DND-41 (cell line): ENCODE data around the gene ERICH2.

ENCODE experiments used
- ATAC-seq: fragments of 200-7000 bp; cut with Tn5 transposase; 3 replicates; pipeline ENCODE4 v1.9.1; 2021; ENCODE audit warnings: low read depth; ENCODE audit not compliant: insufficient read depth
- DNase-seq: peaks from one replicate; pipeline ENCODE4 v3.0.0-alpha.2; 2020
- H2AFZ ChIP-seq: 2 replicates; pipeline ENCODE4 v1.6.0; 2012; ENCODE audit warnings: low read depth, low read length
- H3K27ac ChIP-seq: 2 replicates; pipeline ENCODE4 v1.5.1; 2012; ENCODE audit warnings: low read length, inconsistent platforms
- H3K27me3 ChIP-seq: fragments of 200-600 bp; sonication (generic); 2 replicates; pipeline ENCODE4 v1.6.0; 2012; ENCODE audit warnings: low read length, mild to moderate bottlenecking, inconsistent platforms; ENCODE audit not compliant: insufficient read depth, poor library complexity
- H3K36me3 ChIP-seq: 2 replicates; pipeline ENCODE4 v1.5.1; 2012; ENCODE audit warnings: low read length, inconsistent platforms; ENCODE audit not compliant: insufficient read depth
- H3K4me1 ChIP-seq: 2 replicates; pipeline ENCODE4 v1.5.1; 2012; ENCODE audit warnings: mild to moderate bottlenecking, low read length; ENCODE audit not compliant: insufficient read depth
- H3K4me2 ChIP-seq: 2 replicates; pipeline ENCODE4 v1.6.0; 2012; ENCODE audit warnings: mild to moderate bottlenecking, moderate library complexity, low read length, inconsistent platforms; ENCODE audit not compliant: insufficient read depth
- H3K4me3 ChIP-seq, 2 experiments: fragments of 200-600 bp in 1 of 2; shearing (Covaris generic) in 1 of 2; 2 replicates each; pipeline ENCODE4 v1.5.1; 2012 to 2016; ENCODE audit warnings: inconsistent platforms in 2 of 2, low read length in 2 of 2, mild to moderate bottlenecking in 2 of 2, low read depth in 1 of 2, moderate library complexity in 1 of 2
- H3K79me2 ChIP-seq: 2 replicates; pipeline ENCODE4 v1.6.0; 2012; ENCODE audit warnings: low read length, inconsistent platforms; ENCODE audit not compliant: insufficient read depth
- H3K9ac ChIP-seq: 2 replicates; pipeline ENCODE4 v1.6.0; 2012; ENCODE audit warnings: low read depth, mild to moderate bottlenecking, inconsistent platforms, low read length, moderate library complexity
- H3K9me3 ChIP-seq: 2 replicates; pipeline ENCODE4 v1.5.1; 2012; ENCODE audit warnings: low read length, moderate library complexity, mild to moderate bottlenecking, inconsistent platforms; ENCODE audit not compliant: insufficient read depth, severe bottlenecking
- H4K20me1 ChIP-seq: 2 replicates; pipeline ENCODE4 v1.6.0; 2012; ENCODE audit warnings: low read length; ENCODE audit not compliant: insufficient read depth
- EZH2 ChIP-seq: IDR thresholded peaks from 3 replicates; pipeline ENCODE4 v1.6.1; 2012; ENCODE audit warnings: borderline replicate concordance, low read depth, mild to moderate bottlenecking, moderate library complexity, low read length, inconsistent platforms; ENCODE audit not compliant: severe bottlenecking
- TF ChIP-seq, protein P1 (sequence below): IDR thresholded peaks from 2 replicates; pipeline ENCODE4 v1.5.1; 2012; ENCODE audit warnings: borderline replicate concordance, low read length, moderate library complexity, mild to moderate bottlenecking; ENCODE audit not compliant: poor library complexity, severe bottlenecking; ENCODE audit errors: extremely low read depth

The ERICH2 gene

DNA sequence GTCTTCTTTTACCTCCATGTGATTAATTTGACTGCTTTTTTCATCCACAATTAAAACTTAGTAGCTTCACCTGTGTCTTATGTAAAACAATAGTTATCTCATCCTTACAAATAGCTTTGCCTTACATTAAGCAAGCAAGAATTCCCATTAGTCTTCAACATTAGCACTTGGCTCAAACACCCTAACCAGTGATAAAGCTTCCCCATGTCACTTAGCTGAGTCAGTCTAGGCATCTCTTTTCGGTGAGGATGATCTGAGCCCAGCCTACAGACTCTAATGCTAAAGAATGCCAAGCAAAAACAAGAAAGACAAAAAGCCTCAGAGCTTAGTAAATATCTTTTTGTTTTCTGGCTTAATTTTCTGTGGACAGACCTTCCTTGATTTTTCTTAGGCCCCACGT is 72.6 kb downstream of the ERICH2 start:
- Histone ChIP-seq H3K27me3 (peaks cover 12% of the 10 kb centered on the region), H3K4me1 (no peaks in the 10 kb centered on the region), H3K27ac (no peak overlapping the region), H3K9ac (no peak overlapping the region), H3K36me3 (no peaks in the 10 kb centered on the region), H4K20me1 (no peaks in the 10 kb centered on the region), H3K4me2 (no peak overlapping the region), H2AFZ (no peak overlapping the region), H3K4me3 (no peak overlapping the region), H3K79me2 (no peaks in the 10 kb centered on the region), H3K9me3 (no peaks in the 10 kb centered on the region)
- DNase-seq (no peak), ATAC-seq (no peak)
- TF ChIP-seq EZH2, result no peak
- TF ChIP-seq, protein P1, sequence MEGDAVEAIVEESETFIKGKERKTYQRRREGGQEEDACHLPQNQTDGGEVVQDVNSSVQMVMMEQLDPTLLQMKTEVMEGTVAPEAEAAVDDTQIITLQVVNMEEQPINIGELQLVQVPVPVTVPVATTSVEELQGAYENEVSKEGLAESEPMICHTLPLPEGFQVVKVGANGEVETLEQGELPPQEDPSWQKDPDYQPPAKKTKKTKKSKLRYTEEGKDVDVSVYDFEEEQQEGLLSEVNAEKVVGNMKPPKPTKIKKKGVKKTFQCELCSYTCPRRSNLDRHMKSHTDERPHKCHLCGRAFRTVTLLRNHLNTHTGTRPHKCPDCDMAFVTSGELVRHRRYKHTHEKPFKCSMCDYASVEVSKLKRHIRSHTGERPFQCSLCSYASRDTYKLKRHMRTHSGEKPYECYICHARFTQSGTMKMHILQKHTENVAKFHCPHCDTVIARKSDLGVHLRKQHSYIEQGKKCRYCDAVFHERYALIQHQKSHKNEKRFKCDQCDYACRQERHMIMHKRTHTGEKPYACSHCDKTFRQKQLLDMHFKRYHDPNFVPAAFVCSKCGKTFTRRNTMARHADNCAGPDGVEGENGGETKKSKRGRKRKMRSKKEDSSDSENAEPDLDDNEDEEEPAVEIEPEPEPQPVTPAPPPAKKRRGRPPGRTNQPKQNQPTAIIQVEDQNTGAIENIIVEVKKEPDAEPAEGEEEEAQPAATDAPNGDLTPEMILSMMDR, result no peak

DNA sequence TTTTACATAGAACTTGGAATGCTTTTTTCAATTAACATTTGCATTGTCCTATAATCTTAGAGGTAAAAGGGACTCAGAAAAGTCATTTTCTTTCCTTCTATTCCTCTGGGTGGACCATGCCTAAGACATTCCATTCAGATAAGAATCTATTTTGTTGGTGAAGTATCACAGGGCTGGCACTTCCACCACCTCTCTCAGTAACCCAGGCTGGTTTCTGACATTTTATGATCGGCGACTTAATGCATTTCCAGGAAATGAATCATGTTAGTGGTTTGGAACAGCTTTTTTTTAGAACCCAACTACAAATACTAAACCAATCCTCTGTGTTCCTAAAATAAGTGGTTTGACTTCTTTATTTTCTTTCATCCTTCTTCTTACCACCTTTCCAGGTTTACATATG is 73.5 kb downstream of the ERICH2 start:
- no peaks in the 10 kb centered on the region for H3K79me2 ChIP-seq
- DNase-seq, result no peak
- H3K4me2 ChIP-seq, result no peak overlapping the region
- peaks cover 5% of the 10 kb centered on the region for H3K27me3 ChIP-seq
- no peak overlapping the region for H3K4me3 ChIP-seq
- no peak overlapping the region for H3K9ac ChIP-seq
- TF ChIP-seq, protein P1, result no peak
- TF ChIP-seq EZH2, result no peak
- peak; percentile 47 for ATAC-seq
- H4K20me1 ChIP-seq, result no peaks in the 10 kb centered on the region
- no peak overlapping the region for H3K27ac ChIP-seq
- H2AFZ ChIP-seq, result no peak overlapping the region
- H3K4me1 ChIP-seq, result no peaks in the 10 kb centered on the region
- H3K9me3 ChIP-seq, result no peaks in the 10 kb centered on the region
- no peaks in the 10 kb centered on the region for H3K36me3 ChIP-seq

DNA sequence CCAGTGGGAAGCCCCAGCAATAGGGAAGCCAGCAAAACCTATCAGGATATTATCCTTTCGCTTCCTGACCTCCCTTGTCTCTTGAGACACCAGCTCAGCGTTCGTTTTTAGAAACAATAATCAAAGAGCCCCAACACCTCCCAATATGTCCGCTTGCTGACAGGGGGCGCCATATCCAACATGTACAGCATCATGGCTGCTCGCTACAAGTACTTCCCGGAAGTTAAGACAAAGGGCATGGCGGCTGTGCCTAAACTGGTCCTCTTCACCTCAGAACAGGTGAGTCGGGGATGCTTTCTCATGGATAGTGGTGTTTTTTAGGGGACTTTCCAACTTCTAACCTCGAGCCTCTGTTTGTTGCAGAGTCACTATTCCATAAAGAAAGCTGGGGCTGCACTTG is 75.2 kb downstream of the ERICH2 start:
- peaks cover 3% of the 10 kb centered on the region for H3K27me3 ChIP-seq
- ATAC-seq (no peak), DNase-seq (peak; percentile 18)
- no peak overlapping the region for H3K9ac ChIP-seq
- H3K4me2 ChIP-seq, result no peak overlapping the region
- no peak overlapping the region for H3K4me3 ChIP-seq
- H2AFZ ChIP-seq, result no peak overlapping the region
- TF ChIP-seq EZH2, result no peak
- TF ChIP-seq, protein P1, result peak; percentile 51
- H3K27ac ChIP-seq, result no peak overlapping the region
- no peaks in the 10 kb centered on the region for H4K20me1 ChIP-seq
- H3K36me3 ChIP-seq, result no peaks in the 10 kb centered on the region
- H3K4me1 ChIP-seq, result no peaks in the 10 kb centered on the region
- H3K9me3 ChIP-seq, result no peaks in the 10 kb centered on the region
- H3K79me2 ChIP-seq, result no peaks in the 10 kb centered on the region

DNA sequence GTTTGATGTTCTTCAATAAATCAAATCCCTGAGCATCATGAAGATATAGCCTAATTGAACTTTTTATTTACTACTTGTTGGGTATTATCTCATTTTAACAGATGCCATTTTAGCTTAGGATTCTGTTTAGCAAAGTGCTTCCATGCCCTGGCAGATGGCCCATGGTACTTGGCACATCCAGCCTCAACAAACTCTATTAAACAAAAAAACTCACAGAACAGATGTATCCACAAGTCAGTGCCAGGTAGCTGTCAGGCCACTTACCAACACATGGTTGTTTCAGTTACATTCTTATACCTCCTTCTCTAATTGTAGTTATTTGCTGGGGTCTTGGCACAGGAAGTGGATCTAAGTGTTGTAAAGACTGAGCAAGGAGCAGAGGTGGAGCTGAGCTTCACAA is 76.1 kb downstream of the ERICH2 start:
- H3K9ac ChIP-seq, result no peak overlapping the region

More for the DNA sequence above, 76.1 kb downstream of the ERICH2 start:
- H3K27ac ChIP-seq, result no peak overlapping the region
- H3K79me2 ChIP-seq, result no peaks in the 10 kb centered on the region
- no peaks in the 10 kb centered on the region for H3K4me1 ChIP-seq
- no peak for DNase-seq
- H4K20me1 ChIP-seq, result no peaks in the 10 kb centered on the region
- H3K27me3 ChIP-seq, result peaks cover 3% of the 10 kb centered on the region
- no peak overlapping the region for H3K4me2 ChIP-seq
- TF ChIP-seq, protein P1, result no peak
- no peak for TF ChIP-seq EZH2
- H3K4me3 ChIP-seq, result no peak overlapping the region
- no peak overlapping the region for H2AFZ ChIP-seq
- H3K9me3 ChIP-seq, result no peaks in the 10 kb centered on the region
- H3K36me3 ChIP-seq, result no peaks in the 10 kb centered on the region
- ATAC-seq, result no peak
